ENCODE results near the gene CC2D1A. TPM values are rescaled to one million over a fixed set of nuclear protein-coding genes. Genes with fewer than 3 reads are reported as not detected.

The CC2D1A gene
- total RNA-seq, 1 experiment from 2014 or later = 67.7 TPM

GRCh38 chr19:13961826-13962698, 56.1 kb downstream of the CC2D1A start:
- no peaks in the 10 kb centered on the region for H4K20me1 ChIP-seq (ENCODE audit: low read length)
- intact Hi-C loops (cut with micrococcal nuclease) = loop anchor here (5.0 kb wide), 1 partner anchor 110 kb away; the partner anchor contains the start of gene MISP3
- no peak overlapping the region for H3K4me2 ChIP-seq (ENCODE audit: low read length)
- no peaks in the 10 kb centered on the region for H3K9me3 ChIP-seq (ENCODE audit: low read length)
- ChIA-PET POLR2A (ENCODE audit: unreplicated experiment) (no interaction called here), CTCF (no interaction called here)
- BruUV-seq (replicated peaks) = no TSS peak
- H3K36me3 ChIP-seq (ENCODE audit: low read depth, low read length) = peaks cover 20% of the 10 kb centered on the region
- no peak overlapping the region for H2AFZ ChIP-seq (ENCODE audit: low read length)
- no peaks in the 10 kb centered on the region for H3F3A ChIP-seq (ENCODE audit: low read length, unreplicated experiment)
- DNase-seq (no peak), ATAC-seq (no peak)
- H3K79me2 ChIP-seq (ENCODE audit: low read length) = no peaks in the 10 kb centered on the region
- H3K27ac ChIP-seq (ENCODE audit: low read length) = no peak overlapping the region
- peaks cover 10% of the 10 kb centered on the region for H3K4me1 ChIP-seq (ENCODE audit: insufficient read depth, low read length)
- no peaks in the 10 kb centered on the region for H3K9me2 ChIP-seq (replicated peaks; ENCODE audit: low read length)
- H3K27me3 ChIP-seq (ENCODE audit: low read length) = no peaks in the 10 kb centered on the region
- no peak overlapping the region for H3K9ac ChIP-seq (ENCODE audit: low read length)
- no peak overlapping the region for H3K4me3 ChIP-seq (ENCODE audit: low read length)
- no peak for TF ChIP-seq EZH2 (IDR thresholded peaks at IDR 0.05; ENCODE audit: low read length, unreplicated experiment)

- H3K4me2 ChIP-seq (ENCODE audit: low read length) = no peak overlapping the region
- no peaks in the 10 kb centered on the region for H3K9me3 ChIP-seq (ENCODE audit: low read length)
- POLR2A ChIA-PET (ENCODE audit: unreplicated experiment) = no interaction called here
- CTCF ChIA-PET = no interaction called here
- DNase-seq = no peak
- no TSS peak for BruUV-seq (replicated peaks)
- H4K20me1 ChIP-seq (ENCODE audit: low read length) = no peaks in the 10 kb centered on the region
- no peaks in the 10 kb centered on the region for H3K79me2 ChIP-seq (ENCODE audit: low read length)
- ATAC-seq = no peak
- H3K27me3 ChIP-seq (ENCODE audit: low read length) = no peaks in the 10 kb centered on the region
- intact Hi-C loops (cut with micrococcal nuclease) = loop anchor here (5.0 kb wide), 1 partner anchor 109 kb away; the partner anchor contains the start of gene MISP3
- no peak overlapping the region for H3K4me3 ChIP-seq (ENCODE audit: low read length)
- H3K27ac ChIP-seq (ENCODE audit: low read length) = no peak overlapping the region
- TF ChIP-seq EZH2 (IDR thresholded peaks at IDR 0.05; ENCODE audit: low read length, unreplicated experiment) (no peak), EZH2phosphoT487 (IDR thresholded peaks at IDR 0.05; ENCODE audit: borderline replicate concordance, low read length) (no peak), CTCF (conservative IDR thresholded peaks at IDR 0.05; ENCODE audit: low read depth, low read length) (no peak)
- no peak overlapping the region for H3K9ac ChIP-seq (ENCODE audit: low read length)
- no peaks in the 10 kb centered on the region for H3F3A ChIP-seq (ENCODE audit: low read length, unreplicated experiment)
- H2AFZ ChIP-seq (ENCODE audit: low read length) = no peak overlapping the region
- no peaks in the 10 kb centered on the region for H3K9me2 ChIP-seq (replicated peaks; ENCODE audit: low read length)
- peaks cover 22% of the 10 kb centered on the region for H3K36me3 ChIP-seq (ENCODE audit: low read depth, low read length)
- peaks cover 10% of the 10 kb centered on the region for H3K4me1 ChIP-seq (ENCODE audit: insufficient read depth, low read length)
Measured at GRCh38 chr19:13962699-13963602, 57.0 kb downstream of the CC2D1A start.

GRCh38 chr19:13963603-13964105, 57.7 kb downstream of the CC2D1A start:
- ChIA-PET POLR2A (ENCODE audit: unreplicated experiment) (no interaction called here), CTCF (no interaction called here)
- H3K4me2 ChIP-seq (ENCODE audit: low read length) = no peak overlapping the region
- H3K36me3 ChIP-seq (ENCODE audit: low read depth, low read length) = peaks cover 25% of the 10 kb centered on the region
- H3K9me3 ChIP-seq (ENCODE audit: low read length) = no peaks in the 10 kb centered on the region
- no peaks in the 10 kb centered on the region for H4K20me1 ChIP-seq (ENCODE audit: low read length)
- ATAC-seq (no peak), DNase-seq (no peak)
- H3K27ac ChIP-seq (ENCODE audit: low read length) = no peak overlapping the region
- H2AFZ ChIP-seq (ENCODE audit: low read length) = no peak overlapping the region
- no TSS peak for BruUV-seq (replicated peaks)
- H3K4me3 ChIP-seq (ENCODE audit: low read length) = no peak overlapping the region
- TF ChIP-seq CTCF (conservative IDR thresholded peaks at IDR 0.05; ENCODE audit: low read depth, low read length) (no peak), EZH2phosphoT487 (IDR thresholded peaks at IDR 0.05; ENCODE audit: borderline replicate concordance, low read length) (no peak), EZH2 (IDR thresholded peaks at IDR 0.05; ENCODE audit: low read length, unreplicated experiment) (no peak)
- intact Hi-C loops (cut with micrococcal nuclease) = loop anchor here (5.0 kb wide), 1 partner anchor 109 kb away; the partner anchor contains the start of gene MISP3
- peaks cover 10% of the 10 kb centered on the region for H3K4me1 ChIP-seq (ENCODE audit: insufficient read depth, low read length)
- H3K9ac ChIP-seq (ENCODE audit: low read length) = no peak overlapping the region
- no peaks in the 10 kb centered on the region for H3K9me2 ChIP-seq (replicated peaks; ENCODE audit: low read length)
- no peaks in the 10 kb centered on the region for H3K27me3 ChIP-seq (ENCODE audit: low read length)
- no peaks in the 10 kb centered on the region for H3K79me2 ChIP-seq (ENCODE audit: low read length)
- H3F3A ChIP-seq (ENCODE audit: low read length, unreplicated experiment) = no peaks in the 10 kb centered on the region
